ENCODE results near the gene CLCN5. TPM values are rescaled to one million over a fixed set of nuclear protein-coding genes. Genes with fewer than 3 reads are reported as not detected.

CLCN5 gene
- total RNA-seq, 1 experiment from 2014 or later, result 5.2 TPM

GRCh38 chrX:49932791-49933190, 10.4 kb downstream of the CLCN5 start:
- no peak for DNase-seq (ENCODE audit: low spot score)

GRCh38 chrX:49934148-49934547, 11.8 kb downstream of the CLCN5 start:
- no peak for DNase-seq (ENCODE audit: low spot score)

GRCh38 chrX:49934729-49935128, 12.3 kb downstream of the CLCN5 start:
- DNase-seq (ENCODE audit: low spot score), result no peak

GRCh38 chrX:49947781-49948180, 25.4 kb downstream of the CLCN5 start:
- no peak for DNase-seq (ENCODE audit: low spot score)

DNA sequence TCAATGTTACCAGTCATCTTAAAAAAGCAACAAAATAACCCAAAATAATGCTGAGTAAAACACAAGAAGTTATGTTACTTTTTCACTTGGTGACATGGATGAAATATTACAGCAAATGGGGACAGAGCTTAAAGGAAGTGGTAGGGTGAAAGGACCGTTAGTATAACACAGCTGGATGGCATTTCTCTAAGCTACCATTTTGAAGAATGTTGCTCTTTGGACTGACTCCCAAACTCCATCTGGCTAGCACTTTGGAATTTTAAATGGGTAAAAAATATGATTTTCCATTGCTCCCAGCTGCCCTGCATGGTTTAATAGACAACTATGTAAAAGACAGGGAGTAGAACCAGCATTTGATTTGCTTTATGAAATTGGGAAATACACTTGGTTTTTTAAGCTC, 27.6 kb downstream of the CLCN5 start:
- DNase-seq (ENCODE audit: low spot score), result no peak

GRCh38 chrX:49951524-49952193, 29.3 kb downstream of the CLCN5 start:
- no peak for DNase-seq (ENCODE audit: low spot score)

DNA sequence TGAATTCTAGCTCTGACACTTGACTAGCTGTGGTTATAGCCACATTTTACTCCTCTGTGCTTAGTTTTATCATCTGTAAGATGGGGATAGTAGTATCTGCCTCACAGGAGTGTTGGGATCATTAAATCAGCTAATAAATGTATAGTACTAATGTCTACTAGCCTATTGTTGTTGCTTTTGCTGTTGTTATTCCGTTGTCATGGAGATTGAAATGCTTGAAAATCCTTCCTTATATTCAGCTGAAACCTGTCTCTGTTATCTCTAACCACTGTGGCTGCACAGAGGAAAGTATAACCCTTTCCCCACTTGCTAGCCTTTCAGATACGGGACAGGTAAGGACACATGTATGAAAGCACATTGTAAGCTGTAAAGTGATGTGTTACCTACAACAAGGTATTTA, 33.9 kb downstream of the CLCN5 start:
- DNase-seq (ENCODE audit: low spot score), result peak; percentile 3

GRCh38 chrX:49958727-49959485, 36.5 kb downstream of the CLCN5 start:
- no peak for DNase-seq (ENCODE audit: low spot score)

DNA sequence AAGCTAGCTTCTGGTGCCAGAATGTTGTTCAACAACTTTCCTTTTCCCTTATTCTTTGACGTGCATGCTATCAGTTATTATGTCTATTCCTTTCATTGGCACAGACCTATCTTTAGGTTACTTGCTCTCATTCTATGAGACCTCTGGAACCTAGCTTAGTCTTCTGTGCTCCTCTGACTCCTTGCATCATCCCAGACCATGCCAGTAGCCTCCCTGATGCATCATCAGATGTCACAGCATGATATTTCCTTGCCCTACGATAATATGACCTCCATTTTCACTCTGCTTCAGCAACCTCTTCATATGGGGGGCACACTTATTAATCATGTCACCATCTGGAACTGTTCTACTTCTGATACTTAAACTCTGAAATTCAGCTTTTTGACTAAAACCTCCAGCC, 37.2 kb downstream of the CLCN5 start:
- no peak for DNase-seq (ENCODE audit: low spot score)

GRCh38 chrX:49960061-49960460, 37.7 kb downstream of the CLCN5 start:
- no peak for DNase-seq (ENCODE audit: low spot score)

GRCh38 chrX:49970674-49971073, 48.3 kb downstream of the CLCN5 start:
- DNase-seq (ENCODE audit: low spot score), result no peak

GRCh38 chrX:49972328-49972860, 50.0 kb downstream of the CLCN5 start:
- DNase-seq (ENCODE audit: low spot score), result no peak

DNA sequence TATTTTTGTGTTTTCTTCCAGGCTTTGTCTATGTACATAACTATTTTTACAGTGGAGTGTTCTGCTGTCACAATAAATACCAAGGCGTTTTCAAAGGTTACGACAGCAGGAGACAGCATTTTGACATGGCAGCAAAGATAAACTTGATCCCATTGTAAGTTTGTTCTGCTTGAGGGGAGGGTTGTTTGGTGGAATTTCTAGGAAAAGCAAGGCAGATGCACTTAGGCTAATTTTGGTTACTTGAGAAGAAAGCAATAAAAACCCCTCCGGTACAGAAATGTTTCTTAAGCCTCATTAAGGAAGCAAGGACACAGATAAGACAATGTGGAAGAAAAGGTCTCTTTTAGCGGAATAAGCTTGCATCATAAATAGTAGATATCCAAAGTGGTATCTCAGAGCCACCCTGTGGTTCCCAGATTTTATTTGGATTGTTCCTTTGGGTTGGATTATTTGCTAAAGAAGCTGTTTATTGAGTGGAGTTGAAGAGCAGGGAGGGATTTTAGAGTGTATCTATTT, 54.3 kb downstream of the CLCN5 start:
- no peak for DNase-seq (ENCODE audit: low spot score)

DNA sequence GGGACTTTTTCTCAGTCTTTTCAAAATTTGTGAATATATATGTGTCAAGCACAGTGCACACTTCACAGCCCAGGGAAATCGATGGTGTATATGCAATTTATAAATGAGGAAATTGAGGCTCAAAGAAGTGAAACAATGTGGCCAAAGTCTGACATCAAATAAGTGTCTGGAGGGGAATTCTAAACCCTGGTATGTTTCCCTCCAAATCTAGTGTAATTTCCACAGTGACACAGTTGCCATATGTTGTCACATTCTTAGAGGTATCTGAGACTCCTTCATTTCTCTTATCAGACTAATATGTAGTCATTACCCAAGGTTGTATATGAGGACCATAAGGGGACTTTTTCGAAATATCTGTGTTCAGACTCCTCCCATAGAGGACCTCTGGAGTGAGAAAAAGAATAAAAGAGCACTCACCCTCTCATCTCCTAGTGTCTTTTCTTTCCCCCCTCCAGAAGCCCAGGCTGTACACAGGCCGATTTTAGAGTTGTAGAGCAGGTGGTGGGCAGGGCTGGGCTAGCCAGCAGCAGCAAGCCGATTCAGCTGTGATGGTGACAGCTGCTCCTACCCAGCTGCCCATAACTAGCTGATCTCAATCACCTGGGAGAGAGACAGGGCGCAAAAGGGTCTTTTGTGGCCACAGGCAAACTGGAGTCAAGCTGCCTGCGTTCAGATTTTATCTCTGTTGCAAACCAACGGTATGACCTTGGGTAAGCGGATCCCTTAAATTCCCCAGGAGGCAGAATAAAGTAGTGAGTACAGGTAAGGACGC, 55.1 kb downstream of the CLCN5 start:
- no peak for DNase-seq (ENCODE audit: low spot score)

- DNase-seq (ENCODE audit: low spot score), result no peak
These were observed 55.8 kb downstream of the CLCN5 start for GRCh38 chrX:49978176-49978575.

DNA sequence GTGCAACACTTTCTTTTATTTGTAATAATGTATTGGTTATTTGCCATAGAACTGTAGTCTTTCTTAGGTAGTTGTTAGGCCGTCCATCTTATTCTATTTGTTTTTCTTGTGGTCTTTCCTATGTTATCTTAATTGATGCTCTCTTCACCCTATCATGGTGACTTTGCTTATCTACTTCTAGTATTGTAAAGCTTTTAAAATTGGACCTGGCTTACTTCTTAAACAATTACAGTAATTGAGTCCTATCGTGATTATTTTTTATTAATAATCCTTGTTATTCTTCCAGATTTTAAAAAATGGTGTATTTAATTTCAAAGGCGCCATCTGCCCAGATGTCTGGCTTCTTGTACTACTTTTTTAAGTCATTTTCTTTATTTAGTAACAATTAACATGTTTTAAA, 63.7 kb downstream of the CLCN5 start:
- no peak for DNase-seq (ENCODE audit: low spot score)

GRCh38 chrX:49987651-49988050, 65.3 kb downstream of the CLCN5 start:
- no peak for DNase-seq (ENCODE audit: low spot score)

DNA sequence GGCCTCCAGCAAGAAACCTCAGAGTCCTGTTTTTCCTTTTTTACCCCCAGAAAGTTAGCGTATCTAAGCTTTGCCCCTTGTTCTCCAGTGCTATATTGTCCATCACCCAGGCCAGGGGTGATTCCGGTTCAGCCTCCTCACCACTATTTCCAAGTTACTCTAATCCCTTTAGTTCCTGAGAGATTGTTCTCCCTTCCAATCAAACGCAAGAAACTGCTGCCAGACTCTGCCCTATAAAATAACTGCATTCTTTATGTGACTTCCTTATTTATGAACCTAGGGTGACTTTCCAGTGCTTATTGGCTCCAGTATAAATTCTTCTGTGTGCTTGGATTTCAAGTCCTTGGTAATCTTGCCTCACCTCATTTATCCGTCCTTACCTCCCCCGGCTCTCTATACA, 65.7 kb downstream of the CLCN5 start:
- no peak for DNase-seq (ENCODE audit: low spot score)

DNA sequence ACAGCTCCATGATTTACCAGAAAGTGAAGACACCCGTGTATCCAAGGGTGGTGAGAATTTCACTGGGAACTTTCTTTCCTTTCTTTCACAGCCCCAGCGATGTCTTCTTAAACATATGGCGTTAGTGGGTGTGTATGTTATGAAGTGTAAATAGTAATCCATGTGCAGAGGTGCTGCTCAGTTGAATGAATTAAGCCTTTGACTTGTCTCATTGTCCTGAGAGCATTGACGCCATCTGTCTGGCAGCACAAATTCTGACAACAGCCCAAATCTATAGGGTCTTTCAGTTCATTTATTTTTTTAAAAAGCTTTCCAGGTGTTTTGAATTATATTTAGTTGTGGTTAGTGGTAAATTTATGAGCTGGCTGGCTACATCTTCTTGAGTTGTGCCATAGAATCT, 69.4 kb downstream of the CLCN5 start:
- no peak for DNase-seq (ENCODE audit: low spot score)

DNA sequence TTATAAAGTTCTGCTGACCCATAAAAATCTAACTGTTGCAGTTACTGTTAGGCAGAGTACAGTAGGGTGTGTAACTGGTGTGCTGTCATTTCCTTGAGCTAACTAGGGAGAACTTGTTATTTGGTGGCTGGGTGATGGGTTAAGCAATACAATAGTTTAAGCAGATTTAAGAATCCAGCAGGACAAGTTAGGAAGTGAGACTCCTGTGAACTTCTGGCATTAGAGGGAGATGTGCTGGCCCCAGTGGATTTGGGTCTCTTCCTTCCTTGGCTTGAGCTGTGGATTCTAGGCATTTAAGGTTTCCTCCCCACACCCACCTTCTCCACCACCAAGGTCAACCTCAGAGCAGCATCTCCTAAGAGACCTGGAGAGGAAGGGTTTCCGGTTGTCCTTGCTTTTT, 70.5 kb downstream of the CLCN5 start:
- DNase-seq (ENCODE audit: low spot score), result no peak

DNA sequence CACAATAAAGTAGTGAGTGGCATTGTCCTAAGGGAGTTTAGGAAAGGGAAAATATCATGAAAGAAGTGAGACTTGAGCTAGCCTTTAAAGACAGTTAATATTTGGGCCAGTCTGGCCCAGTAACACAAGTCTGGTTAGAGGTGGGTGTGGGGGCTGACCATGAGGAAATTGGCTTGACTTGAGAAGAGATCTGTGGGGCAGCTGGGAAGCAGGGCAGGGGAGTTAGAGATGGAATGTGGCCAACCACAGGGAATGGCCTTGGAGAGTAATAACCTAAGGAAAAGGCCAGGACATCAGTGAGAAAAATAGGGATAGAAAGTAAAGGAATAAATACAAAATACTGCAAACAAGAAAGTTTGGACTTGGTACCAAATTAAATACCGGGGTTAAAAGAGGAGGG, 71.3 kb downstream of the CLCN5 start:
- no peak for DNase-seq (ENCODE audit: low spot score)

- DNase-seq (ENCODE audit: low spot score), result no peak
These were observed 72.8 kb downstream of the CLCN5 start for GRCh38 chrX:49995107-49995731.

Data from HT-29 (cell line).